IPS-18c (cell line): ENCODE results near the gene RBMS1.

Source experiments
- H3K4me3 ChIP-seq: 2 replicates; pipeline ENCODE4 v1.7.0; 2013; ENCODE audit warnings: low read depth, mild to moderate bottlenecking, low read length, moderate library complexity; ENCODE audit not compliant: insufficient read depth
- H3K9me3 ChIP-seq: one replicate; pipeline ENCODE4 v1.6.1; 2013; ENCODE audit warnings: mild to moderate bottlenecking, low read length, moderate library complexity; ENCODE audit not compliant: control insufficient read depth, insufficient read depth

Gene RBMS1

DNA sequence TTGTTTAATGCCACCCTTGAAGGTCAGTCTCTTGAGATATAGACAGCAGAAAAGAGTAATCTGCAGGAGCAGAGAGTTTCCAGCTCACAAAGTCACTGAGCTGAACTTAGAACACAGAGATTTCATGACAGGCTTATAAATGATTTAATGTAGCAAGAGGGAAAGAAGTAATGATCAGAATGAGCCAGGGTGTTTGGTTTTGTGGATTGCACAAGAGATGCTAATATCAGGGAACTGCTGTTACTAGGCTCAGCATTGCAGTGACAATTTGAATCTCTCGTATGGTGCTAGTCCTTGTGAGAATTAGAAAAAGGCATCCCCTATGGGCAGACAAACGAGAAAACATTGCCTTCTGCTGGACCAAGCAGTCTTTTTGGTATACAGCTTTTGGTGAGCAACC lies 231.9 kb downstream of the RBMS1 start:
- no peaks in the 10 kb centered on the region for H3K9me3 ChIP-seq
- H3K4me3 ChIP-seq = no peak overlapping the region

DNA sequence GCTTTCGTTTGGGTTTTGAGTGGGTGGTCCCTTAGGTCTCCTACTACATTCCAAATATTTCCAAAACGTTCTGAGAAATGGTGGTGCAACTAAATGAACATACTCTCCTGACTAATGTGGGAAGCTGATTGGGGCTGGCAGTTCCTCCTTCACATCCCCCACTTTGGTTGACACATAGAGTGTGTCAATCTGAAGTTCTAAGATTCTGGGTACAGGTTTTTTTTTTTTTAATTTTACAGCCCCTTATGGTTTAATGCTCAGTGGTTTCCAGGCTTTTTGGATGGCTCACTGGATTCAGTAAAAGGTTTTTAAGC lies 235.2 kb downstream of the RBMS1 start:
- Histone ChIP-seq H3K4me3 (no peak overlapping the region; the same call in 1 of the 2 replicates), H3K9me3 (no peaks in the 10 kb centered on the region)

DNA sequence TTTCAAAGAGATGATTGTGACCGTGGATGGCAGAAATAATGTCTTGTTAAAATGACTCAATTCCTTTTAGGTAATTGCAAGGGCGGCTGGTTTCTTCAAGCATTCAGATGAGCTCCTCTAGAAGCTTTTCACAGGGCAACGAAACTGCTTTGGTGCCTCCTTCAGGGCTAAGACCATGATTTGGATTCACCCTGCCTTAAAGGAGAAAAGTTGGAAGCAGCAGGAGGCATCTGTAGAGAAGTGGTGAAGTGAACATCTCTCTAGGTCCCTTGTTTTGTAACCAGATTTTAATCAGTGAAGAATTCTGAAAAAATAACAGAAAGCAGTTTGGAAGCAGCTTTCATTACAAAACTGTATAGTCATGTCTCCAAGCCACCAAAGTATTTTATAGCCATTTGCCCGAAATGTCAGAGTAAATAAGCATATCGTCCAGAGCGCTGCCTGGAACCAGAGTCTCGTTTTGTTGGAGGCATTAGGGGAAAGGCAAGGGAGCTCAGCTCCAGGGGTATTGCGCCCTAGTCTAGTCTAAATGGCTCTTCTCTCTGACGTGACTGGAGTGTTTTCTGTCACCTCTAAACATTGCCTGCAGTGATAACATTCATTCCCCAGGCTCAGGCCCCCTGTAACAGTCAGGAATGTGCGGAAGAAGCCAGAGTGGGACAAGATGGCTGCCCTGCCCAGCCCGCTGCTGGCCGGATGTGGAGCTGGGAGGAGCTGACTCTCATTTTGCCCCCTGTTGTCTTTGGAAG lies 235.7 kb downstream of the RBMS1 start:
- no peaks in the 10 kb centered on the region for H3K9me3 ChIP-seq
- no peak overlapping the region; the same call in 1 of the 2 replicates for H3K4me3 ChIP-seq

DNA sequence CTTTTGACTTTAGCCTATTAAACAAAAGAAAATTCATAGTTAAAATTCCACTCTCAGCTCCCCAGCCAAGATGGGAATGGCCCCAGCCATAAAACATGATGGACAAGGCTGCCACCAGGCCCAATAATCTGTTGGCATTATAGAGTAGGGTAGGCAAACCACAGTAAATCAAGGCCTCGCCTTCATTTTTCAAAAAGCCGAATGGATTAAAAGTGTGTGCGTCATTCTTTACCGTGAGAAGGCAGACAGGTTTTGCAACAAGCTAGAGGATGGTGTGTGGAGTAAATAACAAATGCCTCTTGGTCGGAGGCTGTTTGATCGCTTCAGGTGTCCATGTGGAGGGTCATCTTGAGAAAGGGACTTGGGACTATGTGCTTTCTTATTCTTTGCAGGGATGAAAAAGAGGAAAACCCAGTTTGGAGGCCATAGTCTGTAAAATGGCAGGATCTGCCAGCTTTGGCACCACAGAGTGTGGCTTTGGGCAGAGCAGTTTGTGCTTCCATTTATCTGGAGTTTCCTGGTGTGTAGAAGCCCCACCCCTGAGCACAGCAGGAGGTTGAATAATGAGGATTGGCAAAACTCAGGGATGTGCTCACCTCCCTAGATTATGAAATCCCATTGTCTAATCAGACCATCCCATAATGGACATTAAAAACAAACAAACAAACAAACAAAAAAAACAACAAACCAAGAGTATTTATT lies 236.4 kb downstream of the RBMS1 start:
- Histone ChIP-seq H3K4me3 (no peak overlapping the region), H3K9me3 (no peaks in the 10 kb centered on the region)

DNA sequence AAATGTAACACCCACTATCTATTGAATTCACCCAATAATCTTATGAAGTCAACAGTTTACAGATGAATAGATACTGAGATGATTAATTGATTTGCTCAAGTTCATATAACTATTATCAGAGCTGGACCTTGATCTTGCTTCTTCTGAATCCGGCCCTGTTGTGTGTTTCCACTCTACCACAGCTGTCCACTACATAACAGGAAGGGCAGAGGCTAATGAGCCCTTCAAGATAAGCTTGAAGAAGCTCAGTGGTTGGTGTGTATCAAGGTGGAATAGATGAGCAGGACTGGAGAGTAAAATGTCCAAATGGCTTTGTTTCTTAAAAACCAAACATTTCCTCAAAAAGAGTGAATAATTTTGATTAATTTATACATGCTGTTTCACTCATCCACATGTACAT lies 237.1 kb downstream of the RBMS1 start:
- Histone ChIP-seq H3K9me3 (no peaks in the 10 kb centered on the region), H3K4me3 (no peak overlapping the region)

DNA sequence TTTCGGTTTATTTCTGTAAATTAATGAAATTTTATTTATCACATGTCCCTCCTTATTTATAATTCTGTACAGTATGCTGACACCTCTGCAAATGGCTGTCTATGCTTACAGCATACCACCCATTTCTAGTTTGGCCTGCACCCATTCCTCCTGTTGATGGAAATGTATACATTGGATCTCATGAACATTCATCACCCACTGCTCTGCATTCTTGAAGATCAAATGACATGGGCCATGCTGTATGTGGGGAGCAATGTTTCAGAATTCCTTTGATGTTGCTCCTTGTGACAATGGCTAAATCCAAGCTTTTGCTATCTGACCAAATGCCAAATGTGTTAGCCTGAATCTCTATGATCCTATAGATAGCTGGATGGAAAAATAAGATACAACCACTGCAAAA lies 238.2 kb downstream of the RBMS1 start:
- Histone ChIP-seq H3K4me3 (no peak overlapping the region), H3K9me3 (peaks cover 2% of the 10 kb centered on the region)

DNA sequence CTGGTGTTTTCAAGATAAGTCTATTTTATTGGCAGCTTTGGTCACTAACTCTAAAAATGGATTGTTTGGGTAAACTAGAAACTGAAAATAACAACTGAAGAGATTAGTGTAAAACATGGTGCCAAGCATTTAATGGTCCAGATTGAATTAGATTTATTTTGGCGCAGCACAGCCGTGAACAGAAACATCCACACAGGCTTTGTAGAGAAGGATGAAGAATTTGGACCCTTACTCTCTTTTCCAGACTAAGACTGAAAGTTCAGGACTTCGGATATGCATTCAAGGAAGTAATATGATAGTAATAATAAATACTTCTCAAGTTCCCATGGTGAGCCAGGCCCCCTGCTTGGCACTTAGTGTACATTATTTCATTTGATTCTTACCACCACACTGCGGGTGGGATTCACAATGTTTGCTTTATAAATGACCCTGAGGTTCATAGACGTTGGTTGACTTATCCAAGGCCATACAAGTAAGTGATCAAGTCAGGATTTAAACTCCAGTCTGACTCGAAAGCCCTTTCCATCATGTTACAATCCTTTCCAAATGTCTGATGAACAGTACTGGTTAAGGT lies 239.3 kb downstream of the RBMS1 start:
- peaks cover 2% of the 10 kb centered on the region for H3K9me3 ChIP-seq
- no peak overlapping the region for H3K4me3 ChIP-seq

DNA sequence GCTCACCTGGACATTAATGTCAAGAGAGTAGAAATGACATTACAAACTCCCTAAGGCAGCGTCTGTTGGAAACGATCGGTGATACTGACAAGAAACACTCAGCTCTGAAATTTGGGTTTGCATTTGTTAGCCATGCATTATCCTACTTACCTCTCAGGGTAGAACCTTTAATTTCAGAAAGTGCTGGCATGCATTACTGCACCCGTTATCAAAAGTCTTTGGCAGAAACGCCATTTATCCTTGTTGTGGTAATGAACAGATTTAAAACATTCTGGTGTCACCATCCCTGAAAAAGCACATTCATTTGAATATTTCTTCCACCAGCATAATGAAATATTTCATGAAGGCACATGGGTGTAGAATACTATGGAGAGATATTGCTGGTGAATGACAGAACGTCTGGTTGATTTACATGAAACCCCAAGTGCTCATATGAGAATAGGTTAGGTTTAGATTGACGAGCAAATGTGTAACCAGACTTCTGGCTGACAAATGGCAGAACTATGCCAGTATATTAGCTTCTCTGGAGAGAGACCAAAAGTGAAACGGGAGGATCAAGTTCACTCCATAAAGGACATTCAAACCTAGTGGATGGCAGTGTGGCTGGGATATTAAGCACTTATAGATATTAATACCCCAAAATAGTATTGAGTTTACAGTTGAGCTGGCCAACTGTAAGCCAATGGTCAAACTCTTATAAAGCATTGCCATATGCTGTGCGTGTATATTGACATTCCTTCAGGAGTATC lies 240.0 kb downstream of the RBMS1 start:
- no peak overlapping the region for H3K4me3 ChIP-seq

DNA sequence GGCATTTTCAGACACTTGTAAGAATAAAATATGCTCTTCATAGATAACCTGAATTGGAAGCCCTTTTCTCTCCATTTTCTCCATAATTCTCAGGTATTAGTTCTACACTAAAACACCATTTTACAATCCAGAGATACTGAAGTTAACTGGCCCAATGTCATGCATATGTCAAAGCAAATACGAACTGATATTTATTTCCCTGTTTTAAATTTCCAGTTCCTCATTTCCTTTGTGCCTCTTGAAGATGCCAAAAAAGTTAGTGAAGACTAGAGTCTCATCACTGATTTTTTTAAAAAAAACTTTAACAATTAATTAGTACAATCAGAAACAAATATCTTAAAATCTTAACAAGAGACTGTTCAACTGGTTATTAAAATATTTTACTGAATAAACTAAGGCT lies 240.7 kb downstream of the RBMS1 start:
- Histone ChIP-seq H3K4me3 (no peak overlapping the region), H3K9me3 (peaks cover 2% of the 10 kb centered on the region)

More for the DNA sequence above, 240.0 kb downstream of the RBMS1 start:
- peaks cover 2% of the 10 kb centered on the region for H3K9me3 ChIP-seq

DNA sequence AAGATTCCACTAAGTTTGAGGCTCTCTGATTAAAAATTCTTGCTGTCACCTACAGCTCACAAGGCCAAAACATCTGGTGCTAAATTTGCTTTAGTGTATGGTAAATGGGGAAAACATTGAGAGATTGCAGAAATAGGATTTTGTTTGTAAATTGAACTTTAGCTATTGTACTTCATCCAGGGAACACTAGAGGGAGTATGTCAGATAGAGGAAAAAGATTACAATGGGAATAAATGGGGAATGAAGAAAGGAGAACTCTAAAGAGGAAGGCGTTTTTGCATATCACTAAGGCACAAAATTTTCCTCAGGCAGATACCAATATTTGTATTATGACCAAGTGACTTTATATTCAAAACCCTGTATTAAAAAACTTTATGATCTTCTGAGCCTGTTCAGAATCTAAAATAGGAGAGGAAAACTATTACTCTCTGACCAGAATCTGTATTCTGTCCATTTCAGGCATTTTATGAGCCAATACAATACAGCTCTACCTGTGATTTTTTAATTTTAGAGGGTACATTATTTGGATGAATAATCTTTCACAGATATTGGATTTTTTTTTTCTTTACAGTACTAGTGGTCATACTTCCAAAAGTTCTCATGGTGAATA lies 241.2 kb downstream of the RBMS1 start:
- Histone ChIP-seq H3K4me3 (no peak overlapping the region), H3K9me3 (peaks cover 2% of the 10 kb centered on the region)

DNA sequence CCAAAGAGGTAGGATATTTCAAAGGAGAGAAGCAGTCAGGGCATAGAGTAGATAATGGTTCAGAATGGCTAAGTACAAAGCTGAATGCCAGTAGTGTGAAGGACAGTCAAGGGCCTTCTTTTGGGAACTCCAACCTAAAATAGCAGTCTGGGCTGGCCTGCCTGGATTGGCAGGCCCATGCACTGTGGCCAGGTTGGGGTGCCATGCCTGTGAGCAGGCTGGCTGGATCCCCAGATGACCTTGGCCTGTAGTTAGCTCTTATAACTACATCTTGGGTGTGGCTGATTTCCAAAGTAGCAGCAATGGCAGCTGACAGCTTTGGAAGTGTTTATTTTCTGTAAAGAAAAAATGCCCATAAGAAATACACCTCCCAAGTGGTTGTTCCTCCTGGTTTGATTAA lies 242.0 kb downstream of the RBMS1 start:
- Histone ChIP-seq H3K4me3 (no peak overlapping the region), H3K9me3 (peaks cover 2% of the 10 kb centered on the region)

DNA sequence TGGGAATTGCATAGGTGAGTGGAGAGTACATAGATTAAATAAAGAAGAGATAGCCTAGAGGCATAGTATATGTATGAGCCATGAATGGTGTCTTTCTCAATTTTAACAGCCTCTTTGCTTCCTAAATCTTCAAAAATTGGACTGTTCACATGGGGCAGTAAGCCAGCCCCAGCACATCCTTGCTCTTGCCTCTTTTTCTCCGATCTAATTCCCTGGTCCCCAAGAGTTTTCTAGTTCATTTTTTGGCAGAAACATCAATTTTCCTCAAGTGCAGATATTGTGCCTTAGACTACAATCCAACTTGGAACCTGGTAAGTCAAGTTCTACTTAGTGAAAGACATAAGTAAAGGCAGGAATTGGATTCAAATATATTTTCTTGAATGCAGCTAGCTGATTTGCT lies 243.7 kb downstream of the RBMS1 start:
- Histone ChIP-seq H3K9me3 (peaks cover 2% of the 10 kb centered on the region), H3K4me3 (no peak overlapping the region)

DNA sequence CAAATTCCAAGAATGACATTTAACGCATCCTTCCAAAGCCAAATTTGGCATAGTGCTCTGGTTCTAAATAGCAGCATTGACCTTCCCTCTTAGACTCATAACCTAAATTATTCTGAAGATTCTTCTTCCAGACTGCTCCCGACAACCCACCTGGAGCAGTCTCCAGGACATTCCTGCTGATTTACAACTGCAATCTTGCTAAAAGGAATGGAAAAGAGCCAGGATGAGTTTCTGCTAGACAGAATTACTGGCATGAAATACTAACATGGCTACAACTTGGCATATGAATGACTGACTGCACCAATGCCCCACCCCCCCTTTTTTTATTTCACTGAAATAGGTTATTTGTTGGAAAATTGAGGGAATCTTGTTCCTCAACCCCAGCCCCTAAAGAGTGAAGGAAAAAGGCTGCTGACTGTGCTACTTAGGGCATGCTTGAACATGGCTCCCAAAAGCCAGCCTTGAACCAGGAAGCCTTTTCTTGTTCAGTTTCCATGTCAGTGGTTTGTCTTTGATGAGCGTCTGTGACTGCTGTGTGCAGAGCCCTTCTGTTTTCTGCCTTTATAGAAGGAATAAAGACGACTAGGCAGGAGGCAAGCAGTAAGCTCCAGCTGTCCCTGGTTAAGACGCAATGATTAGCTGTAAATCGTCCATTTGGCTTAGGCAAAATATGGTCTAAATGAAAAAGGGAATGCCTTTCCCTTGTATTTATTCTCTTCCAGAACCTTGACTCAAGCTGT lies 246.1 kb downstream of the RBMS1 start:
- H3K9me3 ChIP-seq = peaks cover 2% of the 10 kb centered on the region

DNA sequence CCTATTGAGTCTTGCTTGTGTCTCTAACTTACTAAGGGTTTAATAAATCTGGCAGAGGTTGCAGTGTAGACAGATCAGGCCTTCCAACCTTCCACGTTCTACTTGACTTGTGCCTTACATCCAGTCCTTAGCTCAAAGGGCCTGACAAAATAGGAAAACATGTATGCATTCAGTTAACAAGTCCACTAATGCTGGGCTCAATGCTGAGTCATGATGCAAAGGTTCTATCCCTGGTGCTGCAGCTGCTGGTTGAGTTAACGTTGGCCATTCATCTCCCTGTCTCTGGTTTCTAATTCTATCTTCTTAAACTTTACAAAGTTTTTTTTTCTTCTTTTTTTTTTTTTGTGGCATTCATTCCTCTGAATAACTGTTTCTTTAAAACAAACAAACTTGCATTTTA lies 247.3 kb downstream of the RBMS1 start:
- Histone ChIP-seq H3K4me3 (no peak overlapping the region), H3K9me3 (peaks cover 2% of the 10 kb centered on the region)

More for the DNA sequence above, 246.1 kb downstream of the RBMS1 start:
- H3K4me3 ChIP-seq = no peak overlapping the region

DNA sequence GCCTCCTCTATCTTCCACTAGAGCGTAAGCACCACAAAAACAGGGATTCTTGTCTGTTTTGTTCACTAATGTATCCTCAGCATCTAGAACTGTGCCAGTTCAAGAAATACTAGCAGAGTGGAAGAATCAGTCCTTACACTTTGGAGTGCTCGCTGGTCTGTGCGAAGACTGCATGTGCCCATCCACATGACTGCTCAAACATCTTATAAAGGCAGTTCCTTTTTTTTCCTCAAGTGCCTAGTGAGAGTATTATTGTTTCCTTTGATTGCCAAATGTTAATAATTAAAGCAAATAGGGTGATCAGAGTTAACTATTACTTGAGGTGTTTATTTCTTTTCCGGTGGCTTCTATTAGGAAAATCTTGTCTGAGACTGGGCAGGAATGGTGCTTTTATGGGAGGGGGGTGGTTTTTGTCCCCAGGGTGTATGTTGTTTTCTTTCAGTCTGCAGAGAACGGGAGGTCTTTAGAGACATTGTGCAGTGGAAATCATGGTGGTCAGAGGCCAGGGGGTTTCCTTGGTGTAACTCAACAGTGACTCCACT lies 247.9 kb downstream of the RBMS1 start:
- Histone ChIP-seq H3K9me3 (no peaks in the 10 kb centered on the region), H3K4me3 (no peak overlapping the region)

DNA sequence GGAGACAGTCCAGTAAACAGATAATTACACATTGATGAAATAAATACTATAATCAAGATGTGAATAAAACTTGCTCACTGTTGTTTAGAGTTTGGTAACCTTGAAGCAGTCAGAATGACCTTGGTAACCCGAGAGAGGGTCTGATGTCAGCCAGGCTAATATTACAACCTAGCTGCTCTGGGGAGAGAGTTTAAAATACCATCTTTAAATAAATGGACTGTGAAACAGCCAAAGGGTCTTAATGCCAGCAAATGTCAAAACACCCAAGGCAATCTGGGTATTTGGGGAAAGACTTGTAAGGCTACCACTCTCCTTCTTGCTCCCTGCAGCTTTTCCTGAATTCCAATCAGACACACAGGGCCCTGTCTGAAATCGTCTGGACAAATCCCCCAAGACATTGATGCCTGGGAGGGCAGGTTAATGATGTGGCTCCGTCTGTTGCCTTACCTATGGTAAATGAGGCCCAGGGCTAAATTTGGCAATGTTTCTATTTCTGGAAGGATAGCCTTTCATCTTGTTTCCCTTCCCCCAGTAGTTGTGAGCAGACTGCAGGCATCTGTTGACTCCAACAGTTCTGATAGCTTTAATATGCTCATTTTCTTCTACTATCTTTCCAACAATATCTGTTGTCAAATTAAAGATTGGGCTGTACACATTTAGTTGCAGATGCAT lies 250.6 kb downstream of the RBMS1 start:
- no peak overlapping the region for H3K4me3 ChIP-seq

More for the DNA sequence above, 250.6 kb downstream of the RBMS1 start:
- no peaks in the 10 kb centered on the region for H3K9me3 ChIP-seq
